GM19099 (cell line): ENCODE measurements around the gene MOG.

ENCODE experiments used
- POLR2A ChIP-seq: IDR thresholded peaks from 3 replicates; pipeline ENCODE4 v1.6.1; 2011; ENCODE audit warnings: low read depth; ENCODE audit not compliant: insufficient read length; ENCODE audit errors: extremely low read depth

Gene MOG

DNA sequence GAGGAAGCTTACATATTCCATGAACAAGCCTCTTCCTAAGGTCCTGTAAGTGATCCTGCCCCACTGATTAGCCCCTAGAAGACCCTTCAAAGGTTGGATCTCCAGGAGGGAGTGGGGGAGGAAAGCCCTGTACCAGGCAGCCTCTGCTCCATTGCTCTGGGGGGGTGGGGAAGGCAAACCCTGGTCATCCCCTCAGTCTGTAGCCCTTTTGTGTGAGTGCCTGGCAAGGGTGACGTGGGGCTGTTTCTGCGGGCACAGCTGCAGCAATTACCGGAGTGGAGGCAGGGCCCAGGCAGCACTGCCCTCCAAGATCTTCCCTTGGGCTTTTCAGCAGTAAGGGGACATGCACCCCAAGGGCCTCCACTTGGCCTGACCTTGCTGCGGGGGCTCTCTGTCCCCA, at the start of gene MOG:
Gene MOG (plus strand): TSS at position 295 of the 400 bp plus-strand sequence. CDS start 118 bp downstream, outside the sequence.
- TF ChIP-seq POLR2A = no peak

- TF ChIP-seq POLR2A = no peak
Measured at GRCh38 chr6:29608131-29608530, 48.8 kb upstream of the MOG start.

GRCh38 chr6:29610540-29610939, 46.4 kb upstream of the MOG start:
- TF ChIP-seq POLR2A = no peak

- TF ChIP-seq POLR2A = no peak
Measured at GRCh38 chr6:29611426-29611825, 45.5 kb upstream of the MOG start.

- TF ChIP-seq POLR2A = no peak
Measured at GRCh38 chr6:29617782-29618554, 38.9 kb upstream of the MOG start.

- no peak for TF ChIP-seq POLR2A
Measured at GRCh38 chr6:29619578-29620160, 37.2 kb upstream of the MOG start.

GRCh38 chr6:29620630-29621029, 36.3 kb upstream of the MOG start:
- TF ChIP-seq POLR2A = no peak

GRCh38 chr6:29624520-29624961, 32.4 kb upstream of the MOG start:
- TF ChIP-seq POLR2A = no peak

DNA sequence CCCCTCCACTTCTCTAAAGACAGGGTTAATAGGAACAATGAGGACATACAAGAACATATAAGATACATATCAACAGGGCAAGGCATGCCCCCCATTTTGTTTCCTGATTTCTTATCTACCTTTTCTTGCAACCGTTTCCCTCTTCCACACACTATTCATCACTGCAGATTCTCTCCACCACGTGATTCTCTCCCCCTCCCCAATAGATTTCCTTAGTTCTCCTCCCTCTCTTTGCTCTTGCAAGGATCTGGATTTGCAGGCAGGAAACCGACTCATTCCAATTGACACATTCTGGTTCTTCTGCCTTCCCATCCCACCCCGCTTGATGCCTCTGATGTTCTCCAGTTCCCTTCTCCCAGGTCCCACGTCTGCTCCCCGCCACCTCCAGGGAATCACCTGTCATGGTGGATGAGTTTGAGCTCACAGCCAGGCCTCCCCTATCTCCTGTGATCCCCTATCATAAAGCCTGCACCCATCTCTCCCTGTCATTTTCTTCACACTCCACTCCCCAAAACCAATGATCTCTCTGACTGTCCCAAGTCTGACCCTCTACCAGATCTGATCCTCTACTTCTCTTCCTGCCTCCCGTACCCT, 31.5 kb upstream of the MOG start:
- no peak for TF ChIP-seq POLR2A

- TF ChIP-seq POLR2A = no peak
Measured at GRCh38 chr6:29626948-29627754, 29.7 kb upstream of the MOG start.

DNA sequence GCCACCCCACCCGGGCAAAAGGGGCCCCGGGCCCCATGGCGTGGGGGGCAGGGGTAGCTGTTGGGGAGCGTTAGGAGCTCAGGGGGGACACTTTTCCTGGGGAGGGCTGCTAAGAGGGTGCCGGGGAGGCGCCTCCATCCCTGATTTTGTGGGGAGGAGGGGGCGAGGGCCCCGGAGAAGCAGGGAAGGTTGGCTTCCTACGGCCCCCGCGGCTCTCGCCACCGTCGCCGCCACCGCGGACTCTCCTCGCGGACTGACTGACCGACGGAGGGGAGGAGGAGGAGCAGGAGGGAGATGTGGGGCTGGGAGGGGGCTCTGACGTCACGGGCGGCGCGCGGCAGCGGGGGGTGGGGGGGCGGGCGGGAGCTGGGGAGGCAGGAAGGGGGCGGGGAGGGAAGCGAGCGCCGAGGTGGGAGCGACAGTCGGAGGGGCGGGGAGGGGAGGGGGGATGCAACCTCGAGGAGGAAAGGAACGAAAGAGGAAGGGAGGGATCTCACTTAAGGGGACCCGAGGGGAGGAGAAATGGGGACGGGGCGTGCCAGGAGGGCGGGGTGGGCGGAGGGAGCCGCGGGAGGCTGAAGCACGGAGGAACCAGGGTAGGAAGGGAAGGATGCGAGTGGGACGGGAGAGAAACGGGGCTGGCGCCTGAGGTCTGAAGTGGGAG, 29.0 kb upstream of the MOG start:
- no peak for TF ChIP-seq POLR2A

DNA sequence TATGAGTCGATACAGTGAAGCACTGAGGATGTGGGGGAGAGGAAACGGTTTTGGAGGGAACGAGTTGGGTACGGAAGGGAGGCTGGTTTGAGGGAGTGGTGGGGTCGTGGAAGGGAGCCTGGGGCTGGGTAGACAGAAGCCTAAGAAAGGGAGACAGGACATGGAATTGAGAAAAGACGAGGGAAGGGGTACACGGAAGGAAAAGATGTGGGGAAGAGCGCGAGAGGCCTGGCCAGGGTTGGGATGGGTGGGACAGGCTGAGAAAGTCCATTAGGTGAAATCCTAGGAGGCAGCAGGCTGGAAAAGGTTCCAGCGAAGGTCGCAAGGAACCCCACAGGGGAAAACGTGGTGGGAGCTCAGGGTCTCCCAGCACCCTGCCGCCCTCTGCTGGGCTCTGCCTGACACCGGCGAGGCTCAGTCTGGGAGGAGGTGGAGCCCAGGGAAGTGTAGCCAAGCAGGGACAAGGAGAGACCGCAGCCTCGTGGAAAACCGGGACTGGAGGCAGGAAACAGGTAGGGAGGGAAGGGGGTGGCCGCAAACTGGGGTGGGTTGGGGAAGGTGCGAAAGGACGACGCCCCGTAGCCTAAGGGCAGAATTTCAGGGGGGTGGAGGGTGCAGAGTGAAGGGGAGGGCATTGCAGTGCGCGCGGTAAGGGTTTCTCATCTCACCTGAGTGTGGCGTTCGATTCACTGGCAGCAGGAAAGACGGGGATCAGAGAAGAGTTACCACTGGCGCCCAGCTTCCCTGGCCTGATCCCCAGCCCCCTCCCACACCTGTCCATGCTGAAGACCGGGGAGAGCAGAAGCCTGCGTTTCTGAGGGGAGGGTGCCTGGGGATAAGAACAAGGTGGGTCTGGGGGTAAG, 28.2 kb upstream of the MOG start:
- TF ChIP-seq POLR2A = no peak

- TF ChIP-seq POLR2A = no peak
Measured at GRCh38 chr6:29629571-29629970, 27.3 kb upstream of the MOG start.

DNA sequence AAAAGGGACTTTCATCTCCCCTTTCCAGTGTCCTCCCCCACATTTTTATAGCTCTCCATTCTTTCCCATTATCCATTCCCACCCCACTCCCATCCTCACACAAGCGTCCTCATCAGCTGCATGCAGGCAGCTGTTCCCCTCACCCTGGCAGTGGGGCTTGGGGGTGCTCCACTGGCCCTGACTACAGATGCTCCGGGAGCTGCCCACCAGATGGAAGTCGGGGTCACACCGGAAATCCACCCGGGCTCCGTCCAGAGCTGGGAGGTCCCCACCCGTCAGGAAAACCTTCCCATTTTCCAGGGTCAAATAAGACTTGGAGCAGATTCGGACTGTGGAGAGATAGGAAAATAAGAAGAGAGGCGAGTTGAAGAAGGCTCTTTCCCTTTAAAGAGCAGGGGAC, 26.6 kb upstream of the MOG start:
- no peak for TF ChIP-seq POLR2A
